Subcutaneous adipose tissue (tissue), 4 donors: Measurements from ENCODE around the gene SHMT2. TPM values are rescaled to one million over a fixed set of nuclear protein-coding genes. Genes with fewer than 3 reads are reported as not detected.

Experiments used
- CTCF ChIP-seq: fragments of 450-650 bp; IDR thresholded peaks from one replicate; pipeline ENCODE4 v1.5.1; 2016; ENCODE audit warnings: low read depth, mild to moderate bottlenecking, control low read depth, antibody characterized with exemption, moderate library complexity
- total RNA-seq, 4 donors: library from RNA; depleted of rRNA; stranded (reverse); fragments of >200 nt; gene quantifications; one replicate each; pipeline ENCODE4 v1.1.0, GENCODE V29; 2016

The SHMT2 gene
- total RNA-seq, 4 donors from 2014 or later = 19.1 to 41.6 (median 32.7) TPM

DNA sequence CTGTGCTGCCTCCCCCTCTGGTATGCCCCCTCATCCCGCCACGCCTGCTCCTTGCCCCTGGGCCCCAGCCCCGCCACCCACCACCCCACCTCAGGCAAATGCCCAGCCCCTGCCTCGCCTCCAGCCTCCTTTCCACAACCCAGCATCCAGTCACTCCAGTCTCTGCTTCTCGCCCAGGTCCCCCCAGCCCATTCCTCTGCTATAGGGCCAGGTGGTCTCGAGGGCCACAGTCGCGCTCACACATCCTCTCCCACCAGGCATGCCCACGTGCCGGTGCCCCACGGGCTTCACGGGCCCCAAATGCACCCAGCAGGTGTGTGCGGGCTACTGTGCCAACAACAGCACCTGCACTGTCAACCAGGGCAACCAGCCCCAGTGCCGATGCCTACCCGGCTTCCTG, 19.1 kb upstream of the SHMT2 start:
- no peak for TF ChIP-seq CTCF

DNA sequence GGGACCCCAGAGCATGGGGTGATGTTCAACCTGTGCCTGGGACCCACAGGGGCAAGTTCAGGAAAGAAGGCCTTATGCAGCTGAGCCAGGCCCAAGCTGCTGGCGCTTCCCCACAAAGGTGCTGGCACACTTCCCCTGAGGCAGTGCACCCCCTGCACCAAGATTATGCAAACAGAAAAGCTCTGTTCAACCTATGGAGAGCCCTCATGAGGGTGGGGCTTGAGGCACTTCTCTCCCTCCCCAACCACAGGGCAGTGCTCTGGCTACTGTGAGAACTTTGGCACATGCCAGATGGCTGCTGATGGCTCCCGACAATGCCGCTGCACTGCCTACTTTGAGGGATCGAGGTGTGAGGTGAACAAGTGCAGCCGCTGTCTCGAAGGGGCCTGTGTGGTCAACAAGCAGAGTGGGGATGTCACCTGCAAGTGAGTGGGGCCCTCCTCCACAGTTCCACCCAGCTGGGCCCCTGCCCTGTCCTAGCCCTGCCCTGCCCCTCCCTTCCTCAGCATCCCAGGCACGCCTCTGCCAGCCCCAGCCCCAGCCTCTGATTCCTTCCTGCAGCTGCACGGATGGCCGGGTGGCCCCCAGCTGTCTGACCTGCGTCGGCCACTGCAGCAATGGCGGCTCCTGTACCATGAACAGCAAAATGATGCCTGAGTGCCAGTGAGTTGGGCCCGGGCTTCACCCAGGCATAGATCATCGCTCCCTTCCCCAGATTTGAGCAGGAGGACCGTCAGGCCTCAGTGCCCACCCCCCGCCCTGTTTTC, 18.4 kb upstream of the SHMT2 start:
- no peak for TF ChIP-seq CTCF

DNA sequence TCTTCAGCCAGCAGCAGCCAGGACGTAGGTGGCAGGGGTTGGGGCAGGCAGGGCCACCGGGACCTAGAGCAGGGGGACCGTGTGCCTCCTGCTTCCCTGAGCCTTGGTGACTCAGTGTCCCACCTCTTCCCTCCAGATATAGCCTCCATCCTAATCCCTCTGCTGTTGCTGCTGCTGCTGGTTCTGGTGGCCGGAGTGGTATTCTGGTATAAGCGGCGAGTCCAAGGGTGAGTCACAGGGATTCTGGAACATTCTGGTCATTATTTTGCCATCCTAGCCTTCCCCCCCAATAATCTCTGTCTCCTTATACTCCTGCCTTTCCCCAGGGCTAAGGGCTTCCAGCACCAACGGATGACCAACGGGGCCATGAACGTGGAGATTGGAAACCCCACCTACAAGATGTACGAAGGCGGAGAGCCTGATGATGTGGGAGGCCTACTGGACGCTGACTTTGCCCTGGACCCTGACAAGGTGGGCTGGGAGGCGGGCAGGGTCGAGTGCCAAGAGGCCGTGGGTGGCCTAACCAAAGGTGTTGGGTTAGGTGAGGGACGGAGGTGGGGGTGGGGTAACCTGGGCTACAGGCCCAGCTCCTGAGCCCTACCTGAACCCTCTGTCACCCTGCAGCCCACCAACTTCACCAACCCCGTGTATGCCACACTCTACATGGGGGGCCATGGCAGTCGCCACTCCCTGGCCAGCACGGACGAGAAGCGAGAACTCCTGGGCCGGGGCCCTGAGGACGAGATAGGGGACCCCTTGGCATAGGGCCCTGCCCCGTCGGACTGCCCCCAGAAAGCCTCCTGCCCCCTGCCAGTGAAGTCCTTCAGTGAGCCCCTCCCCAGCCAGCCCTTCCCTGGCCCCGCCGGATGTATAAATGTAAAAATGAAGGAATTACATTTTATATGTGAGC, 17.5 kb upstream of the SHMT2 start:
- TF ChIP-seq CTCF = no peak

- no peak for TF ChIP-seq CTCF
These were observed 16.8 kb upstream of the SHMT2 start for GRCh38 chr12:57212701-57213057.

DNA sequence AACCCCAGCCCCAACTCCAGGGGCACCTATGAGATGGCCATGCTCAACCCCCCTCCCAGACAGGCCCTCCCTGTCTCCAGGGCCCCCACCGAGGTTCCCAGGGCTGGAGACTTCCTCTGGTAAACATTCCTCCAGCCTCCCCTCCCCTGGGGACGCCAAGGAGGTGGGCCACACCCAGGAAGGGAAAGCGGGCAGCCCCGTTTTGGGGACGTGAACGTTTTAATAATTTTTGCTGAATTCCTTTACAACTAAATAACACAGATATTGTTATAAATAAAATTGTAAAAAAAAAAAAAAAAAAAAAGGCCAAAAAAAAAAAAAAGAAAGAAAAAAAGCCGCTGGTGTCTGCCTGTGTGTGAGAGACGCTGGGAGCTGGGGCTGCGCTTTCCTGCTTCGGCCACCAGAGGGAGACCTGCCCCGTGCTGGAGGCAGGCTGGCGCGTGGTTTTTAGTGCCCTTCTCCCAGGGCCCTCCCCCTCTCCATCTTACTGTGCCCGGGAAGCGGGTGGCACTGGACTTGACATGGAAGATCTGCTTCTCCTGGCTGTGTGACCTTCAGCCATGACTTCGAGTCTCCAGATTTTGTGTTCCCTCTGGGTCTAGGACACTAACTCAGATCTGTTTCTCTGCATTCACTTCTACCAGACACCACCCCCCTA, 16.3 kb upstream of the SHMT2 start:
- no peak for TF ChIP-seq CTCF

- TF ChIP-seq CTCF = no peak
These were observed 15.6 kb upstream of the SHMT2 start for GRCh38 chr12:57213763-57214397.

DNA sequence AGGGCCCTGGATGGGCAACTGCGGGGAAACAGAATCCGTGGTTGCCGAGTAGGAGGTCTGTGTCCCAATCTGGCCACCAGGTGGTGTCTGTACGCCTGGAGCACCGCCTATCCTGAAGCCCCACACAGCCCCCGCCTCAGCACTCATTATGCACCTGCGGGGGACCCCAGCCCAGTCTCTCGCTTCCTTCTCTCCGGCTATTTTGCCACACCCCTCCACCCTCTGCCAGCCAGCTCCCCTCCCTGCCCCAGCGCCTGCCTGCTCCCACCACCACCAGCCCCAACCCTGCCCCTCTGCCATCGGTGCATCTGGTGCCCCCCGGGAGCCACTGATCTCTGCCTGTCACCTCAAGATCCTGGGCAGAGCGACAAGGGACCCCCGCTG, 15.1 kb upstream of the SHMT2 start:
- no peak for TF ChIP-seq CTCF
